Right atrium auricular region (tissue), 2 donors: ENCODE results near the gene WDR91. TPM values are rescaled to one million over a fixed set of nuclear protein-coding genes. Genes with fewer than 3 reads are reported as not detected.
"Not testable (repeated sequence)": the region's sequence is repeated elsewhere in the genome, so short reads cannot be mapped to it uniquely, and the experiment has no call there.

Experiments
- DNase-seq: peaks from one replicate; pipeline ENCODE4 v3.0.0-alpha.2; 2019; ENCODE audit warnings: low spot score
- H3K27ac ChIP-seq, 2 donors: fragments of 200-600 bp; sonication (generic); 1 replicate in 1 of 2; 2 replicates in 1 of 2; pipeline ENCODE4 v1.5.1; 2016 to 2019
- H3K27me3 ChIP-seq, 2 donors: fragments of 200-600 bp; sonication (generic); one replicate each; pipeline versions ENCODE4 v1.5.1 to v1.6.0; 2017 to 2019
- H3K36me3 ChIP-seq: fragments of 200-600 bp; sonication (generic); one replicate; pipeline ENCODE4 v1.5.1; 2016
- H3K4me1 ChIP-seq, 2 donors: fragments of 200-600 bp; sonication (generic); one replicate each; pipeline versions ENCODE4 v1.5.1 to v1.6.0; 2017 to 2019
- H3K4me3 ChIP-seq, 2 donors: fragments of 200-600 bp; sonication (generic); 1 replicate in 1 of 2; 2 replicates in 1 of 2; pipeline ENCODE4 v1.5.1; 2017 to 2019; ENCODE audit warnings: mild to moderate bottlenecking in 1 of 2, moderate library complexity in 1 of 2
- H3K9me3 ChIP-seq, 2 donors: fragments of 200-600 bp; sonication (generic); one replicate each; pipeline ENCODE4 v1.5.1; 2019
- total RNA-seq, 2 donors: library from RNA; depleted of rRNA; stranded (reverse); fragments of >200 nt; gene quantifications; one replicate each; pipeline ENCODE4 v1.1.0, GENCODE V29; 2016
- TF ChIP-seq, protein P1 (sequence below), 2 donors: fragments of 200-600 bp; sonication (generic); IDR thresholded peaks; one replicate each; pipeline ENCODE4 v1.5.1; 2019; ENCODE audit warnings: antibody characterized with exemption in 2 of 2

Gene WDR91
- total RNA-seq, 2 donors from 2014 or later, result 3.3 to 4.5 TPM

DNA sequence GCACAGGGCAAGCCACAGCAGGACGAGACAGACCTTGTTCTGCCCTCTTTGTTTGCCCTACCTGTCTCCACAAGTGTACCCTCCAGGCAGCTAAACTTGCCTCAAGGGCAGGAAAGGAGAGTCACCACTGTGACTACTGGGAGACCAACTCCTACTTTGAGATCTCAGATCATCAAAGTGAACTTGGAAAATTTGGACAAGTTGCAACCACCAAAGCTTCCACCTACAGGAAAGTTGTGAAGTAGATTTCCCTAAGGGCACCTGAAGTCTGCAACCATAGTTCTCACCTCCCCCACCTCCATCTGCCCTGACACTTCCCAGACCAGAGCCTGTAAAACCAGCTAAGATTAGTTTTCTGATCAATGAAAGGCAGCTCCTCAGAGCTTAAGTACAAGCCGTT, 2.5 kb upstream of the WDR91 start:
- Histone ChIP-seq H3K4me1 (peaks cover 0 to 9% of the 10 kb centered on the region in 2 donors), H3K27ac (no peak overlapping the region), H3K9me3 (no peaks in the 10 kb centered on the region), H3K36me3 (no peaks in the 10 kb centered on the region), H3K27me3 (no peaks in the 10 kb centered on the region), H3K4me3 (no peak overlapping the region)
- TF ChIP-seq, protein P1, sequence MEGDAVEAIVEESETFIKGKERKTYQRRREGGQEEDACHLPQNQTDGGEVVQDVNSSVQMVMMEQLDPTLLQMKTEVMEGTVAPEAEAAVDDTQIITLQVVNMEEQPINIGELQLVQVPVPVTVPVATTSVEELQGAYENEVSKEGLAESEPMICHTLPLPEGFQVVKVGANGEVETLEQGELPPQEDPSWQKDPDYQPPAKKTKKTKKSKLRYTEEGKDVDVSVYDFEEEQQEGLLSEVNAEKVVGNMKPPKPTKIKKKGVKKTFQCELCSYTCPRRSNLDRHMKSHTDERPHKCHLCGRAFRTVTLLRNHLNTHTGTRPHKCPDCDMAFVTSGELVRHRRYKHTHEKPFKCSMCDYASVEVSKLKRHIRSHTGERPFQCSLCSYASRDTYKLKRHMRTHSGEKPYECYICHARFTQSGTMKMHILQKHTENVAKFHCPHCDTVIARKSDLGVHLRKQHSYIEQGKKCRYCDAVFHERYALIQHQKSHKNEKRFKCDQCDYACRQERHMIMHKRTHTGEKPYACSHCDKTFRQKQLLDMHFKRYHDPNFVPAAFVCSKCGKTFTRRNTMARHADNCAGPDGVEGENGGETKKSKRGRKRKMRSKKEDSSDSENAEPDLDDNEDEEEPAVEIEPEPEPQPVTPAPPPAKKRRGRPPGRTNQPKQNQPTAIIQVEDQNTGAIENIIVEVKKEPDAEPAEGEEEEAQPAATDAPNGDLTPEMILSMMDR (IDR thresholded peaks at IDR 0.05), result no peak
- no peak for DNase-seq

DNA sequence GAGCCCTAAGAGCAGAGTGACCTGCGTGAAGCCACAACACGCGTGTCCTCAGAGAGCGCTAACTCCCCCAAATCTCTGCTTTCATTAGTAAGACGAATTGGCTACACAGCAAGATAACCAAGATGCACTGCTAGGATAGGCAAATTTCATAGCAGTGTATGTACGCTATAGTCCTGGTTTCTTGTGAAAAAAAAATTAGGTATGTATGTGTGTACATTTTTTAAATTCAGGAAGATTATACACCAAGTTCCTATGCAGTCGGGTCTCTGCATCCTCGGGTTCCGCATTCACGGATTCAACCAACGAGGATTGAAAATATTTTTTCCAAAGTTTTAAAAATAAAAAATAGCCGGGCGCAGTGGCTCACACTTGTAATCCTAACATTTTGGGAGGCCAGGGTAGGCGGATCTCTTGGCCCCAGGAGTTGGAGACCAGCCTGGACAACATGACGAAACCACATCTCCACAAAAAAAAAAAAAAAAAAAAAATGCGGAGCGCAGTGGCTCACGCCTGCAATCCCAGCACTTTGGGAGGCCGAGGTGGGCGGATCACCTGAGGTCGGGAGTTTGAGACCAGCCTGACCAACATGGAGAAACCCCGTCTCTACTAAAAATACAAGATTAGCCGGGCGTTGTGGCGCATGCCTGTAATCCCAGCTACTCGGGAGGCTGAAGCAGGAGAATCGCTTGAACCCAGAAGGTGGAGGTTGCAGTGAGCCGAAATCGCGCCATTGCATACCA, 790 bp upstream of the WDR91 start:
- H3K27me3 ChIP-seq, H3K4me1 ChIP-seq, H3K9me3 ChIP-seq, H3K36me3 ChIP-seq: not testable (repeated sequence)
- Histone ChIP-seq H3K4me3 (peak overlapping the region; percentile 74 to 89), H3K27ac (peak overlapping the region; percentile 95)
- DNase-seq, result peak; percentile 74

DNA sequence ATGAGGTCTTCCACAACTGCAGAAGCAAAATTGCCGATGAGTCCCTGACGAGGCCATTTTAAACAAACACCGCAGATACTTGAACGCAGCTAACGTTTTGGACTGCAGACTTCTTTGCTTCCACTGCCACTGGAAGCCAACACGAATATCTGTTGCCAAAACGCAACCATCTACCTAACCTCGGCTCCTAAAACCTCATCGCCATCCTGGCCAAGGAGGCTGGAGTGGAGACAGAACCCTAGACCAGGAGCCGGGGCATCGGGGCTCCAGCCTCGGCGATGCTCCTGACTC, 493 bp downstream of the WDR91 start:
- no peak for DNase-seq

DNA sequence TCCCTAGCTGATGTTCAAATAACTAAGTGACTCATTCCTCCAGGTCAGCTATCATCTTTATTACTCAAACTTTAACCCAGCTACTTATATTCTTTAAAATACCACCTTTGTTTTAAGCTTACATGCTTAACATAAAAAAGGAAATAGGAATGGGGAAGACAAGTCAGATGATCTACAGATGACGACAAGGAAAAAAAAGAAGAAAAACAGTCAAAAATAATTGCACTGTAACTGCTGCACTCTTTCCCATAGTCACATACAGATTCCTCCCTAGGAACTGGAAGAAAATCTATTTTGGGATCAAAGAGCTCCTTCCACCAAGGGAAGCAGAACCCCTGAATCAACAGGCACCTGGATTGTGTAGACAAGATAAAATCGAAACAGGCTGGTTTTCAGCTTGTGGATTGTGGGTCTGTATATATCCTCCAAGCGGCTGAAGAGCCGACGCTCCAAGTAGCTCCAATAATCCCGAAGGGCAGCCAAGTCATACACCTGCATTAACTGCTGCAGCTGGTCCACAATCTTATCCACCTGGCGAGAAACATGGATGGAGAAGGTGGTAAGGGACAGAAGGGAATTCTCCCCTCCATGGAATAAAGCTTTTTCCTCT, 2.0 kb downstream of the WDR91 start:
- TF ChIP-seq, protein P1 (IDR thresholded peaks at IDR 0.05), result no peak
- H3K27ac ChIP-seq, result no peak overlapping the region
- peaks cover 0 to 9% of the 10 kb centered on the region in 2 donors for H3K4me1 ChIP-seq
- peaks cover 20% of the 10 kb centered on the region for H3K36me3 ChIP-seq
- no peaks in the 10 kb centered on the region for H3K9me3 ChIP-seq
- no peaks in the 10 kb centered on the region for H3K27me3 ChIP-seq
- no peak for DNase-seq
- no peak overlapping the region for H3K4me3 ChIP-seq

More for the DNA sequence above, 493 bp downstream of the WDR91 start:
- Histone ChIP-seq H3K9me3 (no peaks in the 10 kb centered on the region), H3K36me3 (peaks cover 6% of the 10 kb centered on the region), H3K4me1 (peaks cover 0 to 9% of the 10 kb centered on the region in 2 donors), H3K4me3 (peak overlapping the region; percentile 74 to 89), H3K27ac (peak overlapping the region; percentile 95), H3K27me3 (no peaks in the 10 kb centered on the region)
- TF ChIP-seq, protein P1 (IDR thresholded peaks at IDR 0.05), result no peak

DNA sequence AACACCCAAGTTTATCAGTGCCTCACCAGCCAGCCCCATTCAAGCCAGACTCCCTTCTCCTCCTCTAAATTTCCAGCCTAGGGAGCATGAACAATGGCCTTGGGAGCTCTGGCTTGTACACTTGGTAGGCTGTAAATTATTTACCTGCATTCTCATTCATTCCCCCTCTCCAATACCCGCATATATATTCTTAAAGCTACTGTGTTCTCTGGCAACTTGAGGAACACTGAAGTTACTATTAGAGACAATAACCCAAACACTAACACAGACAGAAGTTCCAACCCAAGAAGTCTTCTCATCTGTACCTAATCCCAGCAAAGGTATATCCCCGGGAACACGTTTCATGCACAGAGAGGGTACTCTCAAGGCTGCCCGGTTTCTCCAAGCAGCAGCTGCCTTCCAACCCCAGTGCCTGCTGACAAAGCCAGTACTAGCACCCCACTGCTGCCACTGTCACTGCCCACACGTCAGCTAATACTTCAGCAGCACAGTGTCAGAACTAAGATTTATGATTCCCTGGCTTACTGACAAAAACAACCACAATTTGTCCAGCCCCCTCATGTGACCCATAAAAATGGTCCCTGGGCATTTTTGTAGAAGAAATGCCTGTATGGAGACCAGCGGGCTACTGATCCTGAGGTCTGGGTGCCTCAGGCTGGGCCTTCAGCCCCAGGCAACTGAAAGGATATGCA, 3.1 kb downstream of the WDR91 start:
- TF ChIP-seq, protein P1 (IDR thresholded peaks at IDR 0.05), result no peak
- H3K27ac ChIP-seq, result no peak overlapping the region
- no peaks in the 10 kb centered on the region for H3K9me3 ChIP-seq
- no peaks in the 10 kb centered on the region for H3K27me3 ChIP-seq
- H3K4me1 ChIP-seq, result peaks cover 0 to 9% of the 10 kb centered on the region in 2 donors
- DNase-seq, result no peak
- H3K4me3 ChIP-seq, result no peak overlapping the region
- peaks cover 30% of the 10 kb centered on the region for H3K36me3 ChIP-seq

DNA sequence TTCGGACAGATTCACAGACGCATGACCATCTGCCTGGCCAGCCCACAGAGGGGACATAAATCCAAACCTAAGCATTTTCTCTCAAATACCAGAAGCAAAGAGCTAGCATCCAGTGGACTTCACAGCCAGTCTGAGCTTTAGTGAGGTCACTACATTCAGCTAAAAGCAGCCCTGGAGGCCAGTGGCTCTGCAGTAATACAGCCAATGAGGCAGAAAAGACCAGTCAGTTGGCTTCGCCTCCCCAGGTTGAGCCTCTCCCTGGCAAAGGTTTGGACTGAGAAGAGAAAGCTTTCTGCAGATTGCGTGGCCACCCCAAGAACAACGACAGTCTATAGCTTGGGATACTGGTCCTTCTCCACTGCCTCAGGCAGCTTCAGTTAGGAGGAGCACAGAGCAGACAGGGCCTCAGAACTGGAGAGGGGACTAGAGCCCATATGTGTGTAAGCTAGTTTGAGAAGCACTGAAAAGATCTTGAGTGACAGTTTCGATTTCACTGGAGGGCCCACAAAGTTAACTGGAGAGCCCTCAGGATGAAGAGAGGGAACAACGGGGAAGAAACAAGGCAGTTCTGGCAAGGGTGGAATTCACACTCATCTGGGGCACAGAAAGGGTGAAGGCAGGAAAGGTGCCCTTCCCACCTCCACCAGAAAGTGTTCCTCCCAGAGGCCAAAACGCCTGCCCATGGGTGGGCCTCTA, 3.8 kb downstream of the WDR91 start:
- no peak overlapping the region for H3K27ac ChIP-seq
- peaks cover 0 to 9% of the 10 kb centered on the region in 2 donors for H3K4me1 ChIP-seq
- H3K4me3 ChIP-seq, result no peak overlapping the region
- DNase-seq, result no peak
- peaks cover 36% of the 10 kb centered on the region for H3K36me3 ChIP-seq
- no peaks in the 10 kb centered on the region for H3K9me3 ChIP-seq
- TF ChIP-seq, protein P1 (IDR thresholded peaks at IDR 0.05), result no peak
- H3K27me3 ChIP-seq, result no peaks in the 10 kb centered on the region
